ENCODE data around the gene PDCD1. TPM values are rescaled to one million over a fixed set of nuclear protein-coding genes. Genes with fewer than 3 reads are reported as not detected.

PDCD1 gene
- total and polyA plus RNA-seq, 2 donors from 2014 or later: 0.49 to 1.6 TPM

DNA sequence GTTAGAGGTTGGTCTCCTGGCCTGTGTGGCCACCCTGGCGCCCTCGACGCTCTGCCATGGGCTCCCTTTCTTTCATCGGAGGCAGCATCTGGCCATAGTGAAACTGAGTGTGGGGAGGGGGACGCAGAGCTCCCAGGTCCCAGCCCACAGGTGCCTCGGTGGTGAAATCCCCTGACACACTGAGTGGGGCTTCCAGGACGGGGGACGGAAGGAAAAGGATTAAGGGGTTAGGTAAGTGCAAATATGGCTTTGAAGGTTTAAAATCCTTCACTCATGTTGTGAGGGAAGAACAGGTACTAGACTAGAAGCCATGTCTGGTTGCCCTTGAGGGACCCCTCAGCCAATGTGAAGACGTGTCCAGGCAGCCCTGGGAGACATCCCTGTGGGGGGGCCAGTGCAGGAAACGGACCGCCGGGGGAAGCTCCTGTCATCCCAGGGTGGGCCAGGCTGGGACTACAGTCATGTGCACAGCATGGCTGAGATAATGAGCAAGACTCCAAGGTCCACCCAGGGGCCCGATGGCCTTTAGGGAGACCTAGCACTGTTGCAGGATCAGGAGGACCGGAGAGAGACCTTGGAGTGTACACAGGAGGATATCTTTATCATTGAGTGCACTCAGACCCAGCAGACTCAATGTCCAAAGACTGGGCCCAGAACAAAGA, 47.2 kb upstream of the PDCD1 start:
- DNase-seq (no peak), FAIRE-seq (no peak)
- H3K36me3 ChIP-seq (ENCODE audit: control insufficient read depth in 2 of 3, insufficient read depth in 3 of 3, low read length in 3 of 3): no peaks in the 10 kb centered on the region
- H3K4me3 ChIP-seq (ENCODE audit: low read length in 3 of 3): no peak overlapping the region
- H3K27ac ChIP-seq (ENCODE audit: low read depth in 2 of 2, low read length in 2 of 2): no peak overlapping the region
- H3K27me3 ChIP-seq (ENCODE audit: control insufficient read depth, insufficient read depth, low read length): no peaks in the 10 kb centered on the region
- H3K9ac ChIP-seq (ENCODE audit: low read length in 3 of 3): no peak overlapping the region
- TF ChIP-seq, protein P1, sequence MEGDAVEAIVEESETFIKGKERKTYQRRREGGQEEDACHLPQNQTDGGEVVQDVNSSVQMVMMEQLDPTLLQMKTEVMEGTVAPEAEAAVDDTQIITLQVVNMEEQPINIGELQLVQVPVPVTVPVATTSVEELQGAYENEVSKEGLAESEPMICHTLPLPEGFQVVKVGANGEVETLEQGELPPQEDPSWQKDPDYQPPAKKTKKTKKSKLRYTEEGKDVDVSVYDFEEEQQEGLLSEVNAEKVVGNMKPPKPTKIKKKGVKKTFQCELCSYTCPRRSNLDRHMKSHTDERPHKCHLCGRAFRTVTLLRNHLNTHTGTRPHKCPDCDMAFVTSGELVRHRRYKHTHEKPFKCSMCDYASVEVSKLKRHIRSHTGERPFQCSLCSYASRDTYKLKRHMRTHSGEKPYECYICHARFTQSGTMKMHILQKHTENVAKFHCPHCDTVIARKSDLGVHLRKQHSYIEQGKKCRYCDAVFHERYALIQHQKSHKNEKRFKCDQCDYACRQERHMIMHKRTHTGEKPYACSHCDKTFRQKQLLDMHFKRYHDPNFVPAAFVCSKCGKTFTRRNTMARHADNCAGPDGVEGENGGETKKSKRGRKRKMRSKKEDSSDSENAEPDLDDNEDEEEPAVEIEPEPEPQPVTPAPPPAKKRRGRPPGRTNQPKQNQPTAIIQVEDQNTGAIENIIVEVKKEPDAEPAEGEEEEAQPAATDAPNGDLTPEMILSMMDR (IDR thresholded peaks at IDR 0.05; ENCODE audit: borderline replicate concordance, extremely low read depth, insufficient read depth): no peak
- H3K4me1 ChIP-seq (ENCODE audit: control insufficient read depth in 2 of 3, insufficient read depth in 2 of 3, low read depth in 1 of 3, low read length in 3 of 3): no peaks in the 10 kb centered on the region
- no peaks in the 10 kb centered on the region for H3K9me3 ChIP-seq (ENCODE audit: control insufficient read depth in 2 of 3, insufficient read depth in 1 of 3, low read length in 3 of 3)
- intact Hi-C loops (cut with DNase I): no loop called here

DNA sequence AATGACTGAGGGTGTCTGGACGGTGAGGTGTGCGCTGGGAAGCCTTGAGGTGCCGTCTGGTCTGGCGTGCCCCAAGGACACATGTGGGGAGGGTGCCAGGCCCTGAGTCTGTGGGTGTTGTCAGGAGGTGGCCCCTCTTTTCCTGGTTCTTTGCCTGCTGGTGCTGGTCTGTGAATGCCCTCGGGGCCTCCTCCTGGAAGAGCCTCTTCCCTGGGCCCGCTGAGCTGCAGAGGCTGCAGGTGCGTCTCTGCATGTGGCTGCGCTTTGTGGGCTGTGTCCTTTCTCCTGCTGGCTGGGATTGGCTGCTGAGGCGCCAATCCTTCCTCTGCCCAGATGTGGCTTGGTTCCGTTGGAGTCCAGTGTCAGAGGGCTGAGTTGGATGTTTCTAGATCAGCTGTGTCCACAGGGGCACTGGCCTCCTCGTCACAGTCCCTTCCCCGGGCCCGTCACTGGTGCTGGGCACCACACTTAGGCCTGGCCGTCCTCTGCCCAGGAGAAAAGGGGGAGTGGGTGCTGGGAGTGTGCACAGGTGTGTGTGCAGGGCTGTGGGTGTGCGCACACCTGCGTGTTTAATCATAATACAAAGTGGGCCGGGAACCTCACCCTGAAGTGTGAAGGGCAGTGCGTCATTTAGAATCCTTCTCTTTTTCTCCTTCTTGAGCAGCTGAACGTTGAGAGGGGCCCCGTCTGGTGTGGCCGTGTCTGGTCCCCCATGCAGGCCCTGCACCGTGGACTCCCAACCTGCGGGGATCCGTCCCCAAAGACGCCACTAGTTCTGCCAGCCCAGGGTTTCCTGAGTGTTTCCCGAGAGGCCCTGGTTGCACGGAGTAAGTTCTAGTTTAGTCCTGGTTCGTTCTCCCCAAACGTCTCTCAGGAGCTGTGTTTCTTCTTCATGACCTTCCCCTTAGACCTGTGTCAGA, 46.4 kb upstream of the PDCD1 start:
- H3K9me3 ChIP-seq (ENCODE audit: control insufficient read depth in 2 of 3, insufficient read depth in 1 of 3, low read length in 3 of 3): no peaks in the 10 kb centered on the region
- intact Hi-C loops (cut with DNase I): no loop called here
- no peak for DNase-seq
- peaks cover 0 to 3% (median 0%) of the 10 kb centered on the region in 3 donors for H3K4me1 ChIP-seq (ENCODE audit: control insufficient read depth in 2 of 3, insufficient read depth in 2 of 3, low read depth in 1 of 3, low read length in 3 of 3)
- no peak for FAIRE-seq
- no peak overlapping the region for H3K9ac ChIP-seq (ENCODE audit: low read length in 3 of 3)
- H3K4me3 ChIP-seq (ENCODE audit: low read length in 3 of 3): no peak overlapping the region
- H3K27me3 ChIP-seq (ENCODE audit: control insufficient read depth, insufficient read depth, low read length): no peaks in the 10 kb centered on the region
- H3K27ac ChIP-seq (ENCODE audit: low read depth in 2 of 2, low read length in 2 of 2): no peak overlapping the region
- TF ChIP-seq, protein P1 (IDR thresholded peaks at IDR 0.05; ENCODE audit: borderline replicate concordance, extremely low read depth, insufficient read depth): no peak
- H3K36me3 ChIP-seq (ENCODE audit: control insufficient read depth in 2 of 3, insufficient read depth in 3 of 3, low read length in 3 of 3): no peaks in the 10 kb centered on the region

DNA sequence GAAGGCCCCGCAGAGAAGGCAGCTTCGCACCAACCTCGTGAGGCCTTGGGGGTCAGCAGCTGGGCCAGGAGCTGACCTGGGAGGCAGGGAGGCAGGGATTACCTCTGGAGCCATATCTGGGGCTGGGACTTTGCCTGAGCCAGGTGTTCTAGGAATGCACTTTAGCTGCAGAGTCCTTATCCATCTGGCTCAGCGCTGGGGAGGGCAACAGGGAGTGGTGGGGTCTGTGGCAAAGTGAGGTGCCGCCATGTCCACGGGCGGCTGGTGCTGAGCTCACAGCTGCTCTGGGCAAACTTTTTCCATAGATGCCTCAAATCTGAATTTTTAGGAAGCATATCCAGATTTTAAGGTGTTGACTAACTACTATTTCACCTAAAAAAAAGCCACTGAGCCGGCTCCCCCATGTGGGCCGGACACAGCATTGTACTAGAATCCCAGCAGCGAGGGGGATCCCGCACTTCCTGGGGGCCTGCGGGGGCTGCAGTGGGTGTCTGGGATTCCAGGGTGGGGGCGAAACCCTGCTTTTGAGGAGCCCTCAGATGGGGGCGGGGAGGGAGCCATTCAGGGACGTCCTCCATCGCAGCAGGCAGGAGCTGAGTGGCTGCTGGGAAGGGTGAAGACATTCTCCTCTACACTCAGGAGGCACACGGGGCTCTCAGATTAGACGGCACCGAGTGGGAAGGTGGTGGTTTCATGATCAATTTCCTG, 45.5 kb upstream of the PDCD1 start:
- Histone ChIP-seq H3K4me1 (ENCODE audit: control insufficient read depth in 2 of 3, insufficient read depth in 2 of 3, low read depth in 1 of 3, low read length in 3 of 3) (peaks cover 0 to 5% (median 0%) of the 10 kb centered on the region in 3 donors), H3K9ac (ENCODE audit: low read length in 3 of 3) (no peak overlapping the region), H3K27me3 (ENCODE audit: control insufficient read depth, insufficient read depth, low read length) (no peaks in the 10 kb centered on the region), H3K27ac (ENCODE audit: low read depth in 2 of 2, low read length in 2 of 2) (no peak overlapping the region), H3K4me3 (ENCODE audit: low read length in 3 of 3) (no peak overlapping the region), H3K36me3 (ENCODE audit: control insufficient read depth in 2 of 3, insufficient read depth in 3 of 3, low read length in 3 of 3) (no peaks in the 10 kb centered on the region), H3K9me3 (ENCODE audit: control insufficient read depth in 2 of 3, insufficient read depth in 1 of 3, low read length in 3 of 3) (no peaks in the 10 kb centered on the region)
- TF ChIP-seq, protein P1 (IDR thresholded peaks at IDR 0.05; ENCODE audit: borderline replicate concordance, extremely low read depth, insufficient read depth): no peak
- FAIRE-seq (no peak), DNase-seq (peak in 1 of 5 donors; percentile 45)
- intact Hi-C loops (cut with DNase I): no loop called here

All from kidney (tissue), 14 donors.